ENCODE data around the gene WDR74.
"Not testable (repeated sequence)": the region's sequence is repeated elsewhere in the genome, so short reads cannot be mapped to it uniquely, and the experiment has no call there.

The WDR74 gene

DNA sequence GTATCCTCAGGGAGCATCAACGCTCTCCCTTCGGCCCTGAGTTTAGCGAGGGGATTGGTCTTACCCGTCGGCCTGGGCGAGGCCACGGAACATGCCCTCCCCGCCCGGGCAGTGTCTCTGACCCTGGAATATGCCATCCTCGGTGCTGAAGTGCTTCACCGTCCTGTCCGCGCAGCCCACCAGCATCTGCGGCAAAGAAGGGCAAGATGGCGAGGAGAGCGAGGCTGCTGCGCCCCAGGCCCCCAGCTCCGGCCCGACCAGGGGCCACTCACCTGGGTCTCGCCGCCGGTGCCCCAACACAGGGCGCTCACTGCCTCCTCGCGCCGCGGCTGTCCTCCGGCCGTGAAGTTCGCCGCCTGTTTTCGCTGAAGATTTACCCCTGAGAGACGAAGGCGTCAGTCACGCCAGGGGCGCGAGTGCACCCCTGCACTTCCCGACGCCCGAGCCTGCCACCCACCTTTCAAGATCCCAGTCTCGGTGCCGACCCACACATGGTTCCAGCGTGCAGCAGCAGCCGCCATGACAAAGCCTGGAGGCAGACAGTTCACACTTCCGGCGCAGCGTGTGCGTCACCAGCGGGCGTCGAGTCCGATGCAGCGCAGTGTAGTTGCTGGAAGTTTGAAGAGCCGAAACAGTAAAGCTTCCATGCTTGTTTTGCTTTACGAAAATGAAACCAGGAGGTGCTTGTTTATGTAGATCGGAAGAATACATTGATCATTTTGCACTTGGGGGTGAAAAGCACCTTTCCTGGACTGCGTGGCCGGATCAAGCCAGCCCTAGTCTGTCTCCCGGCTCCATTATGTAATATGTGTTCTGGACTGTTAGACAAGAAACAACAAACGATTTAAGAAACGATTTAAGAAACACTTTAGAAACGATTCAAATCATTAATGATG is at the start of gene WDR74:
Gene WDR74, minus strand, starts transcription at position 541 of the 896 bp plus-strand sequence. Its CDS starts 20 bp downstream, at position 521.
- DNase-seq (ENCODE audit: low read depth), result peak; percentile 96

DNA sequence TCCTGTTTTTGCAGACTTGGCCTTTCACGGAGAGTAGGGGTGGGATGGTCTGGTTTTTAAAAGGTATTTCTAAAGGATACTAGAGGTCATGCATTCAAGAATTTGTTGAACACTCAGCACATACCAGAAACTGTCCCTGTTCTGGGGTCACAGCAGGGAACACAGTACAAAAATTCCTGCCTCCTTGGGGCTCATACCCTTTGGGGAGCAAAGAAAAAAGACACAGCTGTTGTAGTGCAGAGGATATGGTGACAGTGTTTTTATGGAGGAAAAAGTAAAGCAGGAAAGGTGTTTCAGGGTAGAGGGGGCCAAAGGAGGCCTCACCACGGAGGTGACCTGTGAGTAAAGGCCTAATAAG is 49.7 kb upstream of the WDR74 start:
- no peak for DNase-seq (ENCODE audit: low read depth)

DNA sequence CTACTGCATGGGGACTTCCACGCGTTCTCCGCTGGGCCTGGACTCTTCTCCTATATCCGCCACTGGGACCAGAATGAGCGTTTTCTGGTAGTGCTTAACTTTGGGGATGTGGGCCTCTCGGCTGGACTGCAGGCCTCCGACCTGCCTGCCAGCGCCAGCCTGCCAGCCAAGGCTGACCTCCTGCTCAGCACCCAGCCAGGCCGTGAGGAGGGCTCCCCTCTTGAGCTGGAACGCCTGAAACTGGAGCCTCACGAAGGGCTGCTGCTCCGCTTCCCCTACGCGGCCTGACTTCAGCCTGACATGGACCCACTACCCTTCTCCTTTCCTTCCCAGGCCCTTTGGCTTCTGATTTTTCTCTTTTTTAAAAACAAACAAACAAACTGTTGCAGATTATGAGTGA is 49.0 kb upstream of the WDR74 start:
- no peak for DNase-seq (ENCODE audit: low read depth)

DNA sequence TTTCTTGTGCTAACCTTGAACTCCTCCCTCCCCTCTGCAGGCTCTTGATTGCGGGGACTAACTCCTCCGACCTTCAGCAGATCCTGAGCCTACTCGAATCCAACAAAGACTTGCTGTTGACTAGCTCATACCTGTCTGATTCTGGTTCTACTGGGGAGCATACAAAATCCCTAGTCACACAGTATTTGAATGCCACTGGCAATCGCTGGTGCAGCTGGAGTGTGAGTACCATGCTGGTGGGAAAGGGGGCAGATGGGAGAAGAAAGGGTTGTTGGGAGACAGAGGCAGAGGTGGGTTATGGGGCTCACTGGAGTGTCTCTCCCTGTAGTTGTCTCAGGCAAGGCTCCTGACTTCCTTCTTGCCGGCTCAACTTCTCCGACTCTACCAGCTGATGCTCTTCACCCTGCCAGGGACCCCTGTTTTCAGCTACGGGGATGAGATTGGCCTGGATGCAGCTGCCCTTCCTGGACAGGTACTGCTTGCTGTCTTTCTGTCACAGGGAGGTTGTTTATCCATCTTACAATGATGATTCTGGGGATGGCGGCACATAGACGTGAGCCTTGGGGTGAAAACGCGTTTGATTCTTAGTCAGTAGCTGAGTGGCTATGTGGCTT is 45.9 kb upstream of the WDR74 start:
- DNase-seq (ENCODE audit: low read depth), result no peak

- DNase-seq (ENCODE audit: low read depth), result no peak
These were observed 44.3 kb upstream of the WDR74 start for GRCh38 chr11:62883673-62884072.

DNA sequence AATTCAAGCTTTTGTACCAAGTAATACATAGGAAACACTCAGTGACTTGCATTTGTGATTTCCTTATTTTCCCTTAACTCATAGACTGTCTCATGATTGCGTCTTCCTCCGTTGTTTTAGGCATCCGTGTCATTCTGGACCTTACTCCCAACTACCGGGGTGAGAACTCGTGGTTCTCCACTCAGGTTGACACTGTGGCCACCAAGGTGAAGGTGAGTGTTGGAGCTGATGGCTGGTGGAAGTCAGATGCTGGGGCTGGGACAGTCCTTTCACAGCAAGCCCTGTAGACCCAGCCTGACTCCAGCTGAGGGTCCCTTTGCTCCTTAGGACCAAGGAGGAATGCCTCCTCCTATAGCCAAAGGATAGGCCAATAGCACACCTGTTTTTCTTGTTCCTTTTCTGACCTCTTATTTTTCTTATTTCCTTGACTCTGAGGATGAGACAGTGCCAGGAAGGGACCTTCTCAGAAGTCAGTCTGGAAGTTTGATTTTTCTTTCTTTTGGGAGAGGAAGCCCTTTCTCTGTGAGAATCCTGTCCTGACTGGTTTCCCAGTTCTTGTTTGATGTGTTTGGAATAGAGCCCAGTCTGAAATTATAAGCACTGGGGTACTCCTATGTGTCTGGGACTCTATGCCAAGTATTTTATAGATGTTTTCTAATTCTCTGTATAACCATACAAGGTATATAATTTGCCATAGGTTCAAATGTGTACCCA is 43.6 kb upstream of the WDR74 start:
- DNase-seq (ENCODE audit: low read depth), result no peak

GRCh38 chr11:62882431-62882749 is 43.0 kb upstream of the WDR74 start:
- DNase-seq (ENCODE audit: low read depth), result no peak

- peak; percentile 98 for DNase-seq (ENCODE audit: low read depth)
These were observed 42.4 kb upstream of the WDR74 start for GRCh38 chr11:62881579-62882430.

- peak; percentile 90 for DNase-seq (ENCODE audit: low read depth)
These were observed 41.6 kb upstream of the WDR74 start, which contains the start of gene SLC3A2 for GRCh38 chr11:62880803-62881578. TSS of gene SLC3A2 (plus strand) at chr11:62880896. CDS start at chr11:62881024, 128 bp downstream.

- peak; percentile 88 for DNase-seq (ENCODE audit: low read depth)
These were observed 40.9 kb upstream of the WDR74 start for GRCh38 chr11:62880231-62880802.

GRCh38 chr11:62879235-62879978 is 40.0 kb upstream of the WDR74 start:
- no peak for DNase-seq (ENCODE audit: low read depth)

DNA sequence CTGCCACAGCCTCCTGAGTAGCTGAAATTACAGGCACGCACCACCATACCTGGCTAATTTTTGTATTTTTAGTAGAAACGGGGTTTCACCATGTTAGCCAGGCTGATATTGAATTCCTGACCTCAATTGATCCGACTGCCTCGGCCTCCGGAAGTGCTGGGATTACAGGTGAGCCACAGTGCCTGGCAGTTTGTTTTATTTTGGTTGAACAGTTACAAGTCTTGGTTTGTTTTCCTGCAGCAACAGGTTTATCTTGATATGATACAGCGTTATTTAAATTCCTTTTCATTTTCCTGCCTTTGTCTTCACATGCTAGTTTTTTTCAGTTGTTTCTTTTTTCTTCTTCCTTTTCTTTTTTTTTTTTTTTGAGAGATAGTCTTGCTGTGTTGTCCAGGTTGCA is 37.3 kb upstream of the WDR74 start:
- DNase-seq (ENCODE audit: low read depth), result no peak

- DNase-seq (ENCODE audit: low read depth), result no peak
These were observed 36.5 kb upstream of the WDR74 start for GRCh38 chr11:62875698-62876478.

DNA sequence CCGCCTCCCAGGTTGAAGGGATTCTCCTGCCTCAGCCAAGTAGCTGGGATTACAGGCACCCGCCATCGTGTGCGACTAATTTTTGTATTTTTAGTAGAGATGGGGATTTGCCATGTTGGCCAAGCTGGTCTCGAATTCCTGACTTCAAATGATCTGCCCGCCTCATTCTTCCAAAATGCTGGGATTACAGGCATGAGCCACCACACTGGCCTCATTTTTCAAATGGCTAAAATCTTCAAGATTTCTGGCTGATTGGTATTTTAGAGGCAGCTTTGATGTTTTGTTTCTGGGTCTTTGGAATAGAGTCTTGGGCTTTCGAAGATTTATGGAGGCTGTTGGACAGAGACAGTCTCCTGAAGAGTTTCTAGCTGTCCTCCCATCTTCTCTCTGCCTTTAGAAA is 35.5 kb upstream of the WDR74 start:
- DNase-seq (ENCODE audit: low read depth), result no peak

- no peak for DNase-seq (ENCODE audit: low read depth)
These were observed 26.2 kb upstream of the WDR74 start for GRCh38 chr11:62865635-62866034.

- no peak for DNase-seq (ENCODE audit: low read depth)
These were observed 24.4 kb upstream of the WDR74 start for GRCh38 chr11:62863687-62864335.

DNA sequence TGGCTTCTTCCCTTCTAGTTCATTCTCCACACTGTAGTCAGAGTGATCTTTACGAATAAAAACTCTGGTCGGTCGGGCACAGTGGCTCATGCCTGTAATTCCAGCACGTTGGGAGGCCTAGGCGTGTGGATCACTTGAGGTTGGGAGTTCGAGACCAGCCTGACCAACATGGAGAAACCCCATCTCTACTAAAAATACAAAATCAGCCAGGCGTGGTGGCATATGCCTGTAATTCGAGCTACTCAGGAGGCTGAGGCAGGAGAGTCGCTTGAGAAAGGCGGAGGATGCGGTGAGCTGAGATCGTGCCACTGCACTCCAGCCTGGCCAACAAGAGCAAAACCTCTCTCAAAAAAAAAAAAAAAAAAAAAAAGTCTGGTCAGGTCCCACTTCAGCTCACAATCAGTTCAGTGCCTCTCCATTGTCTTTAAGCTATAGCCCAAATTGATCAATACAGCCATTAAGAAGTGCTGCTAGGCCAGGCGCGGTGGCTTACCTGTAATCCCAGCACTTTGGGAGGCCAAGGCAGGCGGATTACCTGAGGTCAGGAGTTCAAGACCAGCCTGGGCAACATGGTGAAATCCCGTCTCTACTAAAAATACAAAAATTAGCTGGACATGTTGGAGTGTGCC is 22.3 kb upstream of the WDR74 start:
- DNase-seq (ENCODE audit: low read depth), result not testable (repeated sequence)

GRCh38 chr11:62860835-62861563 is 21.6 kb upstream of the WDR74 start:
- no peak for DNase-seq (ENCODE audit: low read depth)

Data from iris pigment epithelial cell (primary cell).